Fibroblast of skin of back (primary cell): ENCODE results near the gene ARID5B.
A peak's percentile ranks its signal among the peaks of the same experiment; 100 is the strongest.

Source experiments
- DNase-seq: peaks from one replicate; pipeline ENCODE4 v3.0.0-alpha.2; 2013

ARID5B gene

GRCh38 chr10:61888744-61889143, 12.8 kb upstream of the ARID5B start:
- peak; percentile 57 for DNase-seq

- peak; percentile 40 for DNase-seq
These were observed 11.1 kb upstream of the ARID5B start for GRCh38 chr10:61890430-61890829.

- peak; percentile 53 for DNase-seq
These were observed 10.6 kb upstream of the ARID5B start for GRCh38 chr10:61890881-61891409.

- DNase-seq, result peak; percentile 43
These were observed 9.5 kb upstream of the ARID5B start for GRCh38 chr10:61891906-61892585.

- DNase-seq, result no peak
These were observed 8.5 kb upstream of the ARID5B start for GRCh38 chr10:61892961-61893360.

GRCh38 chr10:61894133-61894532, 7.4 kb upstream of the ARID5B start:
- no peak for DNase-seq

- no peak for DNase-seq
These were observed 5.5 kb upstream of the ARID5B start for GRCh38 chr10:61895898-61896600.

- peak; percentile 74 for DNase-seq
These were observed 4.4 kb upstream of the ARID5B start for GRCh38 chr10:61896854-61897661.

GRCh38 chr10:61897671-61898434, 3.6 kb upstream of the ARID5B start:
- peak; percentile 56 for DNase-seq

- no peak for DNase-seq
These were observed 3.1 kb upstream of the ARID5B start for GRCh38 chr10:61898435-61898778.

- DNase-seq, result peak; percentile 88
These were observed 2.4 kb upstream of the ARID5B start for GRCh38 chr10:61899069-61899531.

GRCh38 chr10:61899663-61899996, 1.9 kb upstream of the ARID5B start:
- DNase-seq, result no peak

- peak; percentile 58 for DNase-seq
These were observed 1.3 kb upstream of the ARID5B start for GRCh38 chr10:61899997-61900828.

GRCh38 chr10:61901829-61902444, 438 bp downstream of the ARID5B start:
- DNase-seq, result peak; percentile 45

- peak; percentile 76 for DNase-seq
These were observed 1.1 kb downstream of the ARID5B start for GRCh38 chr10:61902445-61903220.

GRCh38 chr10:61903221-61903927, 1.9 kb downstream of the ARID5B start:
- peak; percentile 57 for DNase-seq

- peak; percentile 37 for DNase-seq
These were observed 2.4 kb downstream of the ARID5B start for GRCh38 chr10:61903928-61904344.

- peak; percentile 79 for DNase-seq
These were observed 3.5 kb downstream of the ARID5B start for GRCh38 chr10:61904733-61905725.
